ENCODE measurements around the gene CDKAL1.

GRCh38 chr6:20835315-20836010 lies 301.2 kb downstream of the CDKAL1 start:
- TF ChIP-seq CTCF (IDR thresholded peaks at IDR 0.05) (no peak), ZSCAN18 (CRISPR knock-in tag; IDR thresholded peaks at IDR 0.05) (no peak), MLX (CRISPR knock-in tag; IDR thresholded peaks at IDR 0.05) (no peak), CBFB (CRISPR knock-in tag; IDR thresholded peaks at IDR 0.05; ENCODE audit: low read depth) (no peak), ATF3 (CRISPR knock-in tag; conservative IDR thresholded peaks at IDR 0.05) (no peak)
